SU-DHL-6 (cell line): Measurements from ENCODE around the gene MARCHF10.

Source experiments
- EZH2phosphoT487 ChIP-seq: fragments of 200-600 bp; sonication (generic), shearing (Covaris generic); conservative IDR thresholded peaks from 2 replicates; pipeline ENCODE4 v1.6.1; 2018; ENCODE audit warnings: mild to moderate bottlenecking, antibody characterized with exemption, low read length, moderate library complexity, mixed read lengths
- TF ChIP-seq, protein P1 (sequence below): fragments of 200-600 bp; sonication (generic); IDR thresholded peaks from one replicate; pipeline ENCODE4 v1.5.1; 2017; ENCODE audit warnings: antibody characterized with exemption, mild to moderate bottlenecking, low read length, moderate library complexity; ENCODE audit not compliant: insufficient read depth, poor library complexity, severe bottlenecking

DNA sequence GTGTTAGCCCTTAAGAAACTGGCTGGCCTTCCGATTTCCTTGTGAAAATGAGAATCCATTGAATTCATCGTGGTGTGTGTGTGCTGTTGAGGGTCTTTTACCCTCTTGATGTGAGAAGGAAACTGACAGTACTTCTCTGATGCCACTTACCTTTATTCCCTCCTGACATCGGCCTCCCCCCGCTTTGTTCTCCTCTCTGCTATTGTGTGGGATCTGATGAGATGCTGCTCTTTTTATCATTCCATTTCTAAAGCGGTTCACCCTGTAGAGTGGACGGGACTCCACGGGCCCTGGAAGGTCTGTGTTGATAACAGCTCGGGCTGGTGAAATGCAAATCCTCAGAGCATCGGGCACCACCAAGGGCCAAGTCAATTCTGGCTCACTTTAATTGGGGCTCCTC is 69.8 kb downstream of the MARCHF10 start:
- TF ChIP-seq, protein P1, sequence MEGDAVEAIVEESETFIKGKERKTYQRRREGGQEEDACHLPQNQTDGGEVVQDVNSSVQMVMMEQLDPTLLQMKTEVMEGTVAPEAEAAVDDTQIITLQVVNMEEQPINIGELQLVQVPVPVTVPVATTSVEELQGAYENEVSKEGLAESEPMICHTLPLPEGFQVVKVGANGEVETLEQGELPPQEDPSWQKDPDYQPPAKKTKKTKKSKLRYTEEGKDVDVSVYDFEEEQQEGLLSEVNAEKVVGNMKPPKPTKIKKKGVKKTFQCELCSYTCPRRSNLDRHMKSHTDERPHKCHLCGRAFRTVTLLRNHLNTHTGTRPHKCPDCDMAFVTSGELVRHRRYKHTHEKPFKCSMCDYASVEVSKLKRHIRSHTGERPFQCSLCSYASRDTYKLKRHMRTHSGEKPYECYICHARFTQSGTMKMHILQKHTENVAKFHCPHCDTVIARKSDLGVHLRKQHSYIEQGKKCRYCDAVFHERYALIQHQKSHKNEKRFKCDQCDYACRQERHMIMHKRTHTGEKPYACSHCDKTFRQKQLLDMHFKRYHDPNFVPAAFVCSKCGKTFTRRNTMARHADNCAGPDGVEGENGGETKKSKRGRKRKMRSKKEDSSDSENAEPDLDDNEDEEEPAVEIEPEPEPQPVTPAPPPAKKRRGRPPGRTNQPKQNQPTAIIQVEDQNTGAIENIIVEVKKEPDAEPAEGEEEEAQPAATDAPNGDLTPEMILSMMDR = no peak
- TF ChIP-seq EZH2phosphoT487 = no peak
